ENCODE results near the gene ATAD5.
"Not testable (repeated sequence)": the region's sequence is repeated elsewhere in the genome, so short reads cannot be mapped to it uniquely, and the experiment has no call there.

ATAD5 gene, protein sequence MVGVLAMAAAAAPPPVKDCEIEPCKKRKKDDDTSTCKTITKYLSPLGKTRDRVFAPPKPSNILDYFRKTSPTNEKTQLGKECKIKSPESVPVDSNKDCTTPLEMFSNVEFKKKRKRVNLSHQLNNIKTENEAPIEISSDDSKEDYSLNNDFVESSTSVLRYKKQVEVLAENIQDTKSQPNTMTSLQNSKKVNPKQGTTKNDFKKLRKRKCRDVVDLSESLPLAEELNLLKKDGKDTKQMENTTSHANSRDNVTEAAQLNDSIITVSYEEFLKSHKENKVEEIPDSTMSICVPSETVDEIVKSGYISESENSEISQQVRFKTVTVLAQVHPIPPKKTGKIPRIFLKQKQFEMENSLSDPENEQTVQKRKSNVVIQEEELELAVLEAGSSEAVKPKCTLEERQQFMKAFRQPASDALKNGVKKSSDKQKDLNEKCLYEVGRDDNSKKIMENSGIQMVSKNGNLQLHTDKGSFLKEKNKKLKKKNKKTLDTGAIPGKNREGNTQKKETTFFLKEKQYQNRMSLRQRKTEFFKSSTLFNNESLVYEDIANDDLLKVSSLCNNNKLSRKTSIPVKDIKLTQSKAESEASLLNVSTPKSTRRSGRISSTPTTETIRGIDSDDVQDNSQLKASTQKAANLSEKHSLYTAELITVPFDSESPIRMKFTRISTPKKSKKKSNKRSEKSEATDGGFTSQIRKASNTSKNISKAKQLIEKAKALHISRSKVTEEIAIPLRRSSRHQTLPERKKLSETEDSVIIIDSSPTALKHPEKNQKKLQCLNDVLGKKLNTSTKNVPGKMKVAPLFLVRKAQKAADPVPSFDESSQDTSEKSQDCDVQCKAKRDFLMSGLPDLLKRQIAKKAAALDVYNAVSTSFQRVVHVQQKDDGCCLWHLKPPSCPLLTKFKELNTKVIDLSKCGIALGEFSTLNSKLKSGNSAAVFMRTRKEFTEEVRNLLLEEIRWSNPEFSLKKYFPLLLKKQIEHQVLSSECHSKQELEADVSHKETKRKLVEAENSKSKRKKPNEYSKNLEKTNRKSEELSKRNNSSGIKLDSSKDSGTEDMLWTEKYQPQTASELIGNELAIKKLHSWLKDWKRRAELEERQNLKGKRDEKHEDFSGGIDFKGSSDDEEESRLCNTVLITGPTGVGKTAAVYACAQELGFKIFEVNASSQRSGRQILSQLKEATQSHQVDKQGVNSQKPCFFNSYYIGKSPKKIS (N-terminal part only)

DNA sequence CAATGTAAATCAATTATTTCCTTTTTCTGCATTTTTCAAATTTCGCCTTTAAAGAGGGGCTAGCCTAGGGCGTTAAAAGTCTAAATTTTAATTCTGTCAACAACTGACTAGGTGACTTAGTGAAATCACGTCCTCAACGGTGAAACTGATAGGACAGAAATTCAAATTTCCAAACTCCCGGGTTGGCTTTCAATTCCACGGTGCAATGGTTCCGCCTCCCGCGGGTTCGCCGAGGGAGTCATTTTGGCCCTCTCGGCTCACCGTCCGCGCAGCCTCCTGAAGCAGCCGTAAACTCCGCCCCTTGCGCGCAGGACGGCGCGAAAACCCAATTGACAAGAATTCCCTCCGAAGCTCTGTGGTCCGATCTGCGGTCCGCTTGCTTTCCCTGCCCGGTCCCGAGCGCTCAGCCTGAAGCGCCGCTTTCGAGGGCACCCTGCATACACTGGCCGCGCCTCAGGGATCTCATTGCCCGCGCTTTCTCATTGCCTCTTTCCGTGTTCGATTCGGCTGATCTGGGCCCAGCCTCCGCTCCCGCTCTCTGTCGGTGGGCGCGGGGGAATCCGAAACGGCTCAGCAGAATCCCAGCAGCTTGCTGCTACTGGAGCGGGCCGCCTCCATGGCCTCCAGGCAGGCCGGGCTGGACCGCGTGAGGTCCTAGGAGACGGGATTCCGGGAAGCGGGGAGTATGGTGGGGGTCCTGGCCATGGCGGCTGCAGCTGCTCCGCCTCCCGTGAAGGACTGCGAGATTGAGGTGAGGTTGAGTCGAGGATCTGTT lies at the start of gene ATAD5:
ATAD5 (plus strand) TSS at position 304 of the 775 bp plus-strand sequence; CDS start at position 686, 382 bp downstream.
- peak; percentile 84 to 85 for DNase-seq

DNA sequence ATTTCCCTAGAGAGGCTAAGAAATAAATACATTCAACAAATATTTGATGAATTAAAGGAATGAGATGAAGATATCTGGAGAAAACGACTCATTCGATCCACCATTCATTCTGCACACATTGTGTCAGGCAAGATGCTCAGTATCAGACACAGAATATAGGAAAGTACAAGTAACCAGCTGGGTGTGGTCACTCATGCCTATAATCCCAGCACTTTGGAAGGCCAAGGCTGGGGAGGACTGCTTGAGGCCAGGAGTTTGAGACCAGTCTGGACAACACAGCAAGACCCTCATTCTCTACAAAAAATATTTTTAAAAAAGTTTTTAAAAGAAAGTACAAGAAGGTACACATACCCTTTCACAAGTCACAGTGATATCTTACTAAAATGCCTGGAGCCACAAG lies 49.6 kb upstream of the ATAD5 start:
- DNase-seq: no peak

DNA sequence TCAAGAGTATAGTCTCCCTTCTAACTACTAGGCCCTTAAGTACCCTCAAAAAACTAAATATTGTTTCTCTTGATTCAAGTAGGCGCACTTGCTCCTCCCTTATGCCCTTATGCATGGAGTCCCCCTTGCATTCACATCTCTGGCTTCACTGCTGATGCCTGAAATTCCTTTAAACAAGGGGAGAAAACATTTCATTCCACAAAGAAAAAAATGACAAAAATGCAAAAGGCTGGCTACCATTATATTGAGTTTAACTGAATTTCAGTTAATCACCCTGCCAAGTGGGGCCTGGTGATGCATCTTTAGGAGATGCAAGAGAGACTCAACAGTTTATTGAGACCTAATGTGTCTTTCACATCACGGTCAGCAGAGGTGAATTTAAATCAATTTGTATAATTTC lies 42.8 kb upstream of the ATAD5 start:
- DNase-seq: no peak

DNA sequence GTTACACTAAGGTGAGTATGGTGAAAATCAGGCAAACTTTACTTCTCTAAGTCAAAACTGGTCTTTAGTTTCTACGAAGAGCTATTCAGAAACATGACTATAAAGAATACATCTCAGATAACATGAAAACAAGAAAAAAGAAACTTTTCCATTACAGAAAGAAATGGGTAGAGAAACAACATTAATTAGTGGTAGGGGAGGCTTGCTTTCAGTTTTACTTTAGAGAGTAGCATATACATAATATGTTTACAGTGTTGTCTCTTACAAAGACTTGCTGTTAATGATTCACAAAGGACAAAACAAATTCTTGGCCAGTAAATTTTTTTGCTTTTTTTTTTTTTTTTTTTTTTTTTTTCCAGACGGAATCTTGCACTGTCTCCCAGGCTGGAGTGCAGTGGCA lies 41.5 kb upstream of the ATAD5 start:
- no peak for DNase-seq

DNA sequence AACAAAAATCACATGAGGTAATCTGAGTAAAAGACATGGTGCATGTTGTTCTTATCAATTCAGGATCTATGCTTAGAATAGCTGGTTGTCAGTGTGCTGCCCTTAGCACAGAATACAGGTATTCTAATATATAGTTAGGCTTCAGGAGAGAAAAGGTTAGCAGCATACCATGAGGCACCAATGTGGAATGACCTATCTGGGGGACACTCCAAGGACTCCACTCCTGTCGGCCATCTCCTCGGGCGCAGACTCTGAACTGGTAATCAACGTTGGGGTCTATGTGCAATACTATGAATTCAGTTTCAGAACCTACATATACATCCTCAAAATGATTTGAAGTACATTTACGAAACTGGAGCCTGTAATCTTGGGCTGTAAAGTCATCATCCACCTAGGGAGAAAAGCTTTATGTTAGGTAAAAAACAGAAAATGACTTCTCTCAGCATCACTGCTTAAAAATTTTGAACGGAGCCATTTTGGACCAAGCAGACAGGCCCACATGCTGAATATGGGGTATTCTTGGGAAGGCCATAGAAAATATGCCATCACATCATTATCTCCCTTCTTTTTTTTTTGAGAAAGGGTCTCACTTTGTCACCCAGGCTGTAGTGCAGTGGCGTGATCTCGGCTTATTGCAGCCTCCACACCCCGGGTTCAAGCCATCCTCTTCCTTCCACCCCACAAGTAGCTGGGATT lies 38.3 kb upstream of the ATAD5 start:
- DNase-seq: no peak

DNA sequence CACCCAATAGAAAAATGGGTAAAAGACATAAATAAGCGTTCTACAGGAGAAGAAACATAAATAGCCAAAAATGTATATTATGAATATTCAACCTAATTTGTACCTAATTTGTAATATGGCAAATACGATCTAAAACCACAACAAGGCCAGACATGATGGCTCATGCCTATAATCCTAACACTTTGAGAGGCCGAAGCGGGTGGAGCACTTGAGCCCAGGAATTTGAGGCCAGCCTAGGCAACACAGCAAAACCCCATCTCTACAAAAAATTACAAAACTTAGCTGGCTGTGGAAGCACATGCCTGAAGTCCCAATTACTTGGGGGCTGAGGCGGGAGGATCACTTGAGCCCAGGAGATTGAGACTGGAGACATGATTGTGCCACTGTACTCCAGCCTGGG lies 37.4 kb upstream of the ATAD5 start:
- no peak for DNase-seq

DNA sequence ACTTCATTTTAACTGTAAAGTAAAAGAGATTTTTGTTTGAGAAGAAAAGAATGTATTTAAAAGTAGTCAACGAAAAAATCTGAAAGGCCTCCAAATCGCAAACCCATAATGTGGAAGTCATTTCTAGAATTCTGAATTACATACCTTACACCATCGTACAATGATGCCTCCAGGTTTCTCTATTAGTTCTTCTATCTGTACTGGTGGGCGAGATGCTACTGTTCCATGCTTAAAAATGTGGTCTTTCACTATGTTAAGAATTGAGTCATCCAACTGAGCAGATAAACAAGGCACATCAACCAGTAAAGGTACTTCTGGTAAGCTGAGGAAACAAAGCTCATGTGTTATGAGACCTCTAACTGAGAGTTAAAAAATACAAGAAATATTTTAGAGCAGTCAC lies 35.8 kb upstream of the ATAD5 start:
- no peak for DNase-seq

DNA sequence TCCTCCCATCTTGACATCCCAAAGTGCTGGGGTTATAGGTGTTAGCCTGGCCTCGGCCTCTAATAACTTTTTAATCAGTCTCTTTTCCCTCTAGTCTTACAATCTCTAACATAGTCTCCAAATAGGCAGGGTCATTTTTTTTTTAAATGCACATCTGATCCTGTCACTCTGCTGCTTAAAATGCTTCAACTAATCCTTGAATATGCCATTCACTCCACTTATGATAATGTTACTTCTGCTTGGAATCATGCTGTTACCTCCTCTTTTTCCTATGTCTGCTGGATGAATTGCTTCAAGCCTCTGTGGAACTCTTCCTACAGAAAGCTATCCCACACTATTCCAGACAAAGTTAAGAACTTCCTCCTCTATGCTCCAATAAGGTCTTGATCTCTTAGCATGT lies 30.1 kb upstream of the ATAD5 start:
- DNase-seq: no peak

DNA sequence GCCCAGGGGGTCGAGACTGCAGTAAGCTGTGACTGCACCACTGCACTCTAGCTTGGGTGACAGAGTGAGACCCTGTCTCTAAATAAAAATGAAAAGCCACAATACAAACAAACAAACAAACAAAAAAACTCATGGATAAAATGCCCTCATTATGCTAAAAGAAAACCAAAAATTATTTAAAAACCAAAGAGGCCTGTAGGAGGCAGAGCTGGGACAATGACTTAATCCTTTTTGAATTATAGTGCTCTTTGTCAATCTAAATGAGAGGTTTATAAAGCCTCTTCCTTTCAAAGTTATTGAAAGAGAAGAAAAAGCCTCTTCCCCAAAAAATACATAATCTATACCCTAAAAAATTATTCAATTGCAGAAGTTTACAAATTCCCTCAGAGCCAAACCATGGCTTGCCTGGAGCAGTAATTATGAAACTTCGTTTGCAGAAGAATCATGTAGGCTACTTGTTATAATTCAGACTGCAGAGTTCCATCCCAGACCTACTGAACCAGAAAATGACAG lies 25.8 kb upstream of the ATAD5 start:
- no peak for DNase-seq

DNA sequence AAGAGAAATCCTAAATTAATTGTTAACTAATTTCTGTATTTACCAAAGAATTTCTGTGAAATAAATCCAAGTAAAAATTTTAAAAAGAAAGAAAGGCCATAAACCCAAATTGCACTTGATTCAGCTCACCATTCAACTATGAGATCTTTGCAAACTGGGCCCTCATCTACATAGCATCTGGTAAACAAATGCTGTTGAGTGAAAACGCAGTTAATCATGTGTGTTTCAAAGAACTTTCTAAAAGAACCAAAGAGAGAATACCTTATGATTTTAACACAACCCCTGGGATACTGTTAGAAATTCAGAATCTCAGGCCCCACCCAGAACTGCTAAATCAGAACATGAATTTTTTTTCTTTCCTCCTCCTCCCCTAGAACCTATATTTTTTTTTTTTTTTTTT lies 23.9 kb upstream of the ATAD5 start:
- DNase-seq: no peak

DNA sequence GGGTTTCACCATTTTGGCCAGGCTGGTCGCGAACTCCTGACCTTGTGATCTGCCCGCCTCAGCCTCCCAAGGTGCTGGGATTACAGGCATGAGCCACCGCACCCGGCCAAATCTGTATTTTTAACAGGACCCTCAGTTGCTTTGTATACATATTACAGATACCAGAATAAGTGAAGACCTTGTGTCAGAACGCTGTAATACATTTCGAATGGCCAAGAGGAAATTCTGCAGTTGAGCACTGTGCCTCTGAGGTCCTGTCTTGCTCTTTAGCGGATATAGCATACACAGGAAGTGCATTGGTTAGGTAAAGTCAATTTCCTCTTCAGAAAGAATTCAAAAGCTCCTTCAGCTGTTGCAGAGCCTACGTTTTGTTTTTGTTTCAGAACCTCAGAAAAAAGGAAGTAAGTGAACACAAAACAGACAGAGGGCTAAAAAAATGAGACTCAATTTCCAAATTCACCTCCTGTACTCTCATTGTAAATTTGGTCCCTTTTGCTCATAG lies 22.9 kb upstream of the ATAD5 start:
- peak in 1 of 2 donors; percentile 8 for DNase-seq

DNA sequence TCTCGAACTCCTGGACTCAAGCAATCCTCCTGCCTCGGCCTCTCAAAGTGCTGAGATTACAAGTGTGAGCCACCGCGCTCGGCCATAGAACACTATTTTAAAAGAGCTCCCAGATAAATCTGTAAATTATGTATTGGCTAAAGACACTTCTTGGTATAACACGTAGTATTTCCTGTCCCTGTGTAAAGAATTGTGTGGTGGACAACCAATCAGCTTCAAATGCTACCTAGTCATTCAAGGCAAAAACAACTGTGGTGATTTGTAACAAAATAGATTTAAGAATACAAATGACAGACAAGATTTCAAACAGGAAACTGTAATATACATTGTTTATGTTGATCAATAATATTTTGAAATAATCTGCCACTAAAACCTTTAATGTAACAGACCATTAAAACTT lies 21.9 kb upstream of the ATAD5 start:
- DNase-seq: no peak

DNA sequence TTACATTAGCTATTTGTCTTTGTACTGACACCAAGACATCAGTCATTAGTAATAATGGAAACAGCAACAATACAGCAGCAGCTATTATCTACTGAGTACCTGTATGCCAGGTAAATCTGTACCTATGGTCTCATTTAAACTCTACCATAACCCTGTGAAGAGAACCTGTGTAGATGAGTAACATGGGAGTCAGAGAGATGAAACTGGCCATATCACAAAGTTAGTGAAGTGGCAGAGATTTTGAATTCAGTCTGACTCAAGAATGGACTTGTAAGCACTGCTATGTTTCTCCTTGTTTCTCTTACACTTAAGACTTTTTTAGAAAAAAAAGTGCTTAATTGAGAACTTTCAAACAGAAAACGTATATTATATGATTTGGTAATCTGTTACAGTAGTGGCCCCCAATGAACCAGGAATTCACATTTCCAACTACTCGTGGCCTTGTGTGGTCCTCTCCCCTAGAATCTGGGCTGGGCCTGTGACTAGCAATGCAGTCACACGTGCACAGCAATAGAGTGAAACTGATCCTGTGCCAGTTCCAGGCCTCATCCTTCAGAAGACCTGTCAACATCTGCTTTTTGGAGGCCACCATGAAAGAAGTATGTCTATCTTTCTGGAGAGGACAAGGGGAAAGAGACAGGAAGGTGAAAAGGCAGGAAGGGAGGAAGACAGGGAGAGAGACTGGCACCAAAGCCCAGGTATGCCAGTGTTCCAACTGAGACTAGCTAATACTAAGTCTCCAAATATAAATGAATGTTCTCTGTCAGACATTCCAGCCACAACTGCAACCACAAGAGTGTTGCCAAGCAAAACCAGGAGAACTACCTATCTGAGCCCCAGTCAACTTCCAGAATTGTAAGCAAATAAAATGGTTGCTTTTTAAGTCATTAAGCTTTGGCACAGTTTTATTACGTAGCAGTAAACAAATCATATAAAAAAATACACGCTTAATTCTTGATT lies 19.3 kb upstream of the ATAD5 start:
- DNase-seq: no peak

DNA sequence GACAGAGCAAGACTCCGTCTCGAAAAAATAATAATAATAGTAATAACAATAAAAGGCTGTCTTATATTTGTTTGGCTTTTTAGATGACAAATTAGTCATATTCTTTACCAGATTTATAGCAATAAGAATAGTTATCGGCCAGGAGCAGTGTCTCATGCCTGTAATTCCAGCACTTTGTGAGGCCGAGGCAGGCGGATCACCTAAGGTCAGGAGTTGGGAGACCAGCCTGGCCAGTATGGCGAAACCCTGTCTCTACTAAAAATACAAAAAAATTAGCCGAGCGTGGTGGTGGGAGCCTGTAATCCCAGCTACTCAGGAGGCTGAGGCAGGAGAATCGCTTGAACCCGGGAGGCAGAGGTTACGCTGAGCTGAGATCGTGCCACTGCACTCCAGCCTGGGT lies 17.5 kb upstream of the ATAD5 start:
- DNase-seq: not testable (repeated sequence)

DNA sequence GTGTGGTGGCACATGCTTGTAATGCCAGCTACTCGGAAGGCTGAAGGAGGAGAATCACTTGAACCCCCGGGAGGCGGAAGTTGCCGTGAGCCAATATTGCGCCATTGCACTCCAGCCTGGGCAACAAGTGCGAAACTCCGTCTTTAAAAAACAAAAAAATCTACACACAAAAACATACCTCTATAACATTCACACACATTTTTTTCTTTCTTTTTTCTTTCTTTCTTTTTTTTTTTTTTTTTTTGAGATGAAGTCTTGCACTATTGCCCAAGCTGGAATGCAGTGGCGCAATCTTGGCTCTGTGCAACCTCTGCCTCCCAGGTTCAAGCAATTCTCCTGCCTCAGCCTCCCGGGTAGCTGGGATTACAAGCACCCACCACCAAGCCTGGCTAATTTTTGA lies 16.9 kb upstream of the ATAD5 start:
- not testable (repeated sequence) for DNase-seq

DNA sequence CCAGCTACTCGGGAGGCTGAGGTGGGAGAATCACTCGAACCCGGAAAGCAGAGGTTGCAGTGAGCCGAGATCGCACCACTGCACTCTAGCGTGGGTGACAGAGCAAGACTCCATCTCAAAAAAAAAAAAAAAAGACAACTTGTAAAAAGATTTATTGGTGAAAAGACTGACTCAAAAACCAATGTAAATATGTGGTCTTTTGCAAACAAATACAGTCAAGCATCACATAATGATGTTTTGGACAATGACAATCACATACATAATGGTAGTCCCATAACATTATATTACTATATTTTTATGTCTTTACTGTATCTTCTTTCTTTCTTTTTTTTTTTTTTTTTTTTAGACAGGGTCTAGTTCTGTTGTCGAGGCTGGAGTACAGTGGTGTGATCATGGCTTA lies 15.6 kb upstream of the ATAD5 start:
- no peak for DNase-seq

DNA sequence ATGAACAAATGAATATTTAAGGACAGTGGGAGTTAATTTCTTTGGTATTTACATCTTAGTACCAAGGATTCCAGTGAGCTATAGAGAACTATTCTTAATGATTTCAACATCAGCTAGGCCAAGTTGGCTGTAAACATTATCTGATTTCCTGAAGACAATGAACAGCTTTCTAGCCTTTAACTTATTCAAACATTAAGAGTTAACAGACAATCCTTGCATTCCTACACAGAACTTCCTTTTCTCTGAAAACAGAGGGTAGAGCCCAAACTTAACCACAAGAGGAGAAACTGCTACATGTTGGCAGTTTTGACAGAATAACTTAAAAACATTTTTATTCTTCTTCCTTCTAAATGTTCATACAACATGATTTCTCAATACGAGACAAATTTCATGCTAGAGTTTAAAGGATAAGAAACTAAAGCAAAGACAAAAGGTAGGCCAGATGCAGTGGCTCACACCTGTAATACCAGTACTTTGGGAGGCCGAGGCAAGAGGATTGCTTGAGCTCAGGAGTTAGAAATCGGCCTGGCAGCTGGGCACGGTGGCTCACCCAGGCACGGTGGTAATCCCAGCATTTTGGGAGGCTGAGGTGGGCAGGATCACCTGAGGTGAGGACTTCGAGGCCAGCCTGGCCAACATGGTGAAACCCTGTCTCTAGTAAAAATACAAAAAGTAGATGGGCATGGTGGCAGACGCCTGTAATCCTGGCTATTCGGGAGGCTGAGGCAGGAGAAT lies 11.6 kb upstream of the ATAD5 start:
- DNase-seq: no peak

DNA sequence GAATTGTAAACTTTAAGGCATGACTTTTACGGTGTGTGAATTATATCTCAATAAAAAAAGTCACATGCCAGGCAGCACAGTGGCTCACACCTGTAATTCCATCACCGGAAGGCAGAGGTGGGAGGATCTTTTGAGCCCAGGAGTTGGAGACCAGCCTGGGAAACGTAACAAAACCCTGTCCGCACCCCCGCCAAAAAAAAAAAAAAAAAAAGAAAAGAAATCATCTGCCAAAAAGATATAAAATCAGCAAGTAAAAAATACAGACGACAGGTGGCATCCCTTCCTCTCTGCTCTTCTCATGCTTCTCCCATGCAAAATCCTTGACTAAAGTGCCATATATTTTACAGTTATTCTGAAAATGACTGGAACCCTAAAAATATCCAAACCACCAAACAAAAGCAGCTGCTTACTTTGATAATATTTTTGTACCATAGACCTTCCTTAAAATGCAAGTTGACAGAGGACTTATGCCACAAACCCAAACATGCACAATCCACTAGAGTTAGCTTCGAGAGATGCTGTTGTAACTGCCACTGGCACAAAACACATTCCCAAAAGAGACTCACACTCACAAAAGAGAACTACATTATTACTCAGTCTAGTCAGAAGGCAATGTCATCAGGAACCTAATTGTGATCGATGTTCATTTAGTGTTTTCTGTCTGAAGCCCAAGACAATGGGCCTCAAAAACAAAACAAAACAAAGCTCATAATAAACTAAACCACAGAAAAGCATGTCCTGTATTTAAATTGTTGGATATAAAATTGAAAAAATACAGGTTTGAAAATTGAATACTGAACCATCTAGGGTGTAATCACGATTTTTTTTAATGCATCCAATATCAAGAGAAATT lies 9.7 kb upstream of the ATAD5 start:
- peak in 1 of 2 donors; percentile 45 for DNase-seq
